WTC11 (cell line): ENCODE measurements around the gene PCDHB8.
"Not testable (repeated sequence)": the region's sequence is repeated elsewhere in the genome, so short reads cannot be mapped to it uniquely, and the experiment has no call there.

Experiments used
- CREM ChIP-seq: sonication (generic); formaldehyde crosslinking; IDR thresholded peaks from 2 replicates; pipeline ENCODE4 v1.8.1; 2022; ENCODE audit warnings: mild to moderate bottlenecking, missing genetic modification reagents, moderate library complexity
- IRF2 ChIP-seq: sonication (generic); formaldehyde crosslinking; IDR thresholded peaks from 2 replicates; pipeline ENCODE4 v1.8.0; 2022; ENCODE audit warnings: low read depth, missing genetic modification reagents, borderline replicate concordance
- KAT7 ChIP-seq: sonication (generic); formaldehyde crosslinking; IDR thresholded peaks from 2 replicates; pipeline ENCODE4 v1.8.1; 2023; ENCODE audit warnings: missing genetic modification reagents, mild to moderate bottlenecking, borderline replicate concordance
- NR3C1 ChIP-seq: sonication (generic); formaldehyde crosslinking; conservative IDR thresholded peaks from 2 replicates; pipeline ENCODE4 v1.8.1; 2023; ENCODE audit warnings: low read depth, mild to moderate bottlenecking, missing genetic modification reagents
- OVOL2 ChIP-seq: fragments of 250-450 bp; sonication (Bioruptor Pico); IDR thresholded peaks from 2 replicates; pipeline ENCODE4 v1.9.0; 2021; ENCODE audit warnings: mild to moderate bottlenecking, borderline replicate concordance
- TCF7 ChIP-seq: sonication (generic); formaldehyde crosslinking; IDR thresholded peaks from 2 replicates; pipeline ENCODE4 v1.8.0; 2022; ENCODE audit warnings: mild to moderate bottlenecking, low read depth, missing genetic modification reagents, moderate library complexity
- ZBTB21 ChIP-seq: sonication (generic); formaldehyde crosslinking; IDR thresholded peaks from 2 replicates; pipeline ENCODE4 v1.8.1; 2023; ENCODE audit warnings: mild to moderate bottlenecking, missing genetic modification reagents, borderline replicate concordance
- TF ChIP-seq, protein P1 (sequence below): fragments of 200-600 bp; IDR thresholded peaks from 2 replicates; pipeline ENCODE4 v1.8.0; 2022; ENCODE audit warnings: antibody characterized with exemption
- TF ChIP-seq, protein P2 (sequence below): sonication (generic); formaldehyde crosslinking; IDR thresholded peaks from 2 replicates; pipeline ENCODE4 v1.8.1; 2022; ENCODE audit warnings: missing genetic modification reagents, borderline replicate concordance
- TF ChIP-seq, protein P3 (sequence below): sonication (generic); formaldehyde crosslinking; IDR thresholded peaks from 2 replicates; pipeline ENCODE4 v1.8.1; 2022; ENCODE audit warnings: low read depth, mild to moderate bottlenecking, moderate library complexity, missing genetic modification reagents, borderline replicate concordance
- TF ChIP-seq, protein P4 (sequence below): sonication (generic); formaldehyde crosslinking; IDR thresholded peaks from 2 replicates; pipeline ENCODE4 v1.8.0; 2022; ENCODE audit warnings: mild to moderate bottlenecking, missing genetic modification reagents
- TF ChIP-seq, protein P5 (sequence below): sonication (generic); formaldehyde crosslinking; IDR thresholded peaks from 2 replicates; pipeline ENCODE4 v1.8.0; 2022; ENCODE audit warnings: mild to moderate bottlenecking, missing genetic modification reagents
- TF ChIP-seq, protein P6 (sequence below): fragments of 250-450 bp; sonication (Bioruptor Pico); IDR thresholded peaks from 2 replicates; pipeline ENCODE4 v1.9.0; 2021; ENCODE audit warnings: moderate library complexity, mild to moderate bottlenecking, inconsistent platforms, borderline replicate concordance

DNA sequence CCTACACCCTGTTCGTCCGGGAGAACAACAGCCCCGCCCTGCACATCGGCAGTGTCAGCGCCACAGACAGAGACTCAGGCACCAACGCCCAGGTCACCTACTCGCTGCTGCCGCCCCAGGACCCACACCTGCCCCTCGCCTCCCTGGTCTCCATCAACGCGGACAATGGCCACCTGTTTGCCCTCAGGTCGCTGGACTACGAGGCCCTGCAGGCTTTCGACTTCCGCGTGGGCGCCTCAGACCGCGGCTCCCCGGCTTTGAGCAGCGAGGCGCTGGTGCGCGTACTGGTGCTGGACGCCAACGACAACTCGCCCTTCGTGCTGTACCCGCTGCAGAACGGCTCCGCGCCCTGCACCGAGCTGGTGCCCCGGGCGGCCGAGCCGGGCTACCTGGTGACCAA, 11.1 kb downstream of the PCDHB8 start:
- TF ChIP-seq CREM; NR3C1 (CRISPR knock-in tag); IRF2; OVOL2 (CRISPR knock-in tag); TCF7; KAT7 (CRISPR knock-in tag); ZBTB21 (CRISPR knock-in tag): not testable (repeated sequence)
- TF ChIP-seq, protein P1, sequence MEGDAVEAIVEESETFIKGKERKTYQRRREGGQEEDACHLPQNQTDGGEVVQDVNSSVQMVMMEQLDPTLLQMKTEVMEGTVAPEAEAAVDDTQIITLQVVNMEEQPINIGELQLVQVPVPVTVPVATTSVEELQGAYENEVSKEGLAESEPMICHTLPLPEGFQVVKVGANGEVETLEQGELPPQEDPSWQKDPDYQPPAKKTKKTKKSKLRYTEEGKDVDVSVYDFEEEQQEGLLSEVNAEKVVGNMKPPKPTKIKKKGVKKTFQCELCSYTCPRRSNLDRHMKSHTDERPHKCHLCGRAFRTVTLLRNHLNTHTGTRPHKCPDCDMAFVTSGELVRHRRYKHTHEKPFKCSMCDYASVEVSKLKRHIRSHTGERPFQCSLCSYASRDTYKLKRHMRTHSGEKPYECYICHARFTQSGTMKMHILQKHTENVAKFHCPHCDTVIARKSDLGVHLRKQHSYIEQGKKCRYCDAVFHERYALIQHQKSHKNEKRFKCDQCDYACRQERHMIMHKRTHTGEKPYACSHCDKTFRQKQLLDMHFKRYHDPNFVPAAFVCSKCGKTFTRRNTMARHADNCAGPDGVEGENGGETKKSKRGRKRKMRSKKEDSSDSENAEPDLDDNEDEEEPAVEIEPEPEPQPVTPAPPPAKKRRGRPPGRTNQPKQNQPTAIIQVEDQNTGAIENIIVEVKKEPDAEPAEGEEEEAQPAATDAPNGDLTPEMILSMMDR, result not testable (repeated sequence)
- TF ChIP-seq, protein P2, sequence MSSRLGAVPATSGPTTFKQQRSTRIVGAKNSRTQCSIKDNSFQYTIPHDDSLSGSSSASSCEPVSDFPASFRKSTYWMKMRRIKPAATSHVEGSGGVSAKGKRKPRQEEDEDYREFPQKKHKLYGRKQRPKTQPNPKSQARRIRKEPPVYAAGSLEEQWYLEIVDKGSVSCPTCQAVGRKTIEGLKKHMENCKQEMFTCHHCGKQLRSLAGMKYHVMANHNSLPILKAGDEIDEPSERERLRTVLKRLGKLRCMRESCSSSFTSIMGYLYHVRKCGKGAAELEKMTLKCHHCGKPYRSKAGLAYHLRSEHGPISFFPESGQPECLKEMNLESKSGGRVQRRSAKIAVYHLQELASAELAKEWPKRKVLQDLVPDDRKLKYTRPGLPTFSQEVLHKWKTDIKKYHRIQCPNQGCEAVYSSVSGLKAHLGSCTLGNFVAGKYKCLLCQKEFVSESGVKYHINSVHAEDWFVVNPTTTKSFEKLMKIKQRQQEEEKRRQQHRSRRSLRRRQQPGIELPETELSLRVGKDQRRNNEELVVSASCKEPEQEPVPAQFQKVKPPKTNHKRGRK (CRISPR knock-in tag), result not testable (repeated sequence)
- TF ChIP-seq, protein P3, sequence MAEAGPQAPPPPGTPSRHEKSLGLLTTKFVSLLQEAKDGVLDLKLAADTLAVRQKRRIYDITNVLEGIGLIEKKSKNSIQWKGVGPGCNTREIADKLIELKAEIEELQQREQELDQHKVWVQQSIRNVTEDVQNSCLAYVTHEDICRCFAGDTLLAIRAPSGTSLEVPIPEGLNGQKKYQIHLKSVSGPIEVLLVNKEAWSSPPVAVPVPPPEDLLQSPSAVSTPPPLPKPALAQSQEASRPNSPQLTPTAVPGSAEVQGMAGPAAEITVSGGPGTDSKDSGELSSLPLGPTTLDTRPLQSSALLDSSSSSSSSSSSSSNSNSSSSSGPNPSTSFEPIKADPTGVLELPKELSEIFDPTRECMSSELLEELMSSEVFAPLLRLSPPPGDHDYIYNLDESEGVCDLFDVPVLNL (CRISPR knock-in tag), result not testable (repeated sequence)
- TF ChIP-seq, protein P4, sequence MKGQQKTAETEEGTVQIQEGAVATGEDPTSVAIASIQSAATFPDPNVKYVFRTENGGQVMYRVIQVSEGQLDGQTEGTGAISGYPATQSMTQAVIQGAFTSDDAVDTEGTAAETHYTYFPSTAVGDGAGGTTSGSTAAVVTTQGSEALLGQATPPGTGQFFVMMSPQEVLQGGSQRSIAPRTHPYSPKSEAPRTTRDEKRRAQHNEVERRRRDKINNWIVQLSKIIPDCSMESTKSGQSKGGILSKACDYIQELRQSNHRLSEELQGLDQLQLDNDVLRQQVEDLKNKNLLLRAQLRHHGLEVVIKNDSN (CRISPR knock-in tag), result not testable (repeated sequence)
- TF ChIP-seq, protein P5, sequence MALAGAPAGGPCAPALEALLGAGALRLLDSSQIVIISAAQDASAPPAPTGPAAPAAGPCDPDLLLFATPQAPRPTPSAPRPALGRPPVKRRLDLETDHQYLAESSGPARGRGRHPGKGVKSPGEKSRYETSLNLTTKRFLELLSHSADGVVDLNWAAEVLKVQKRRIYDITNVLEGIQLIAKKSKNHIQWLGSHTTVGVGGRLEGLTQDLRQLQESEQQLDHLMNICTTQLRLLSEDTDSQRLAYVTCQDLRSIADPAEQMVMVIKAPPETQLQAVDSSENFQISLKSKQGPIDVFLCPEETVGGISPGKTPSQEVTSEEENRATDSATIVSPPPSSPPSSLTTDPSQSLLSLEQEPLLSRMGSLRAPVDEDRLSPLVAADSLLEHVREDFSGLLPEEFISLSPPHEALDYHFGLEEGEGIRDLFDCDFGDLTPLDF (CRISPR knock-in tag), result not testable (repeated sequence)
- TF ChIP-seq, protein P6, sequence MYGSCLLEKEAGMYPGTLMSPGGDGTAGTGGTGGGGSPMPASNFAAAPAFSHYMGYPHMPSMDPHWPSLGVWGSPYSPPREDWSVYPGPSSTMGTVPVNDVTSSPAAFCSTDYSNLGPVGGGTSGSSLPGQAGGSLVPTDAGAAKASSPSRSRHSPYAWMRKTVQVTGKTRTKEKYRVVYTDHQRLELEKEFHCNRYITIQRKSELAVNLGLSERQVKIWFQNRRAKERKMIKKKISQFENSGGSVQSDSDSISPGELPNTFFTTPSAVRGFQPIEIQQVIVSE (CRISPR knock-in tag), result not testable (repeated sequence)
